Stimulated activated CD4-positive, alpha-beta T cell treated with anti-CD3 and anti-CD28 coated beads, Interleukin-15, amount 100 ng/mL, for 24 hours (primary cell): Measurements from ENCODE around the gene TNK2.
"Not testable (repeated sequence)": the region's sequence is repeated elsewhere in the genome, so short reads cannot be mapped to it uniquely, and the experiment has no call there.

ENCODE experiments used
- DNase-seq: peaks from one replicate; pipeline ENCODE4 v3.0.0-alpha.2; 2020

The TNK2 gene

GRCh38 chr3:195844671-195845218 is 63.6 kb downstream of the TNK2 start:
- no peak for DNase-seq

GRCh38 chr3:195839260-195840010 is 68.9 kb downstream of the TNK2 start:
- DNase-seq = no peak

GRCh38 chr3:195838714-195839113 is 69.6 kb downstream of the TNK2 start:
- DNase-seq = no peak

GRCh38 chr3:195836476-195837135 is 71.7 kb downstream of the TNK2 start:
- DNase-seq = no peak

- no peak for DNase-seq
Observed at GRCh38 chr3:195835791-195836190, 72.6 kb downstream of the TNK2 start.

- no peak for DNase-seq
Observed at GRCh38 chr3:195834675-195835583, 73.4 kb downstream of the TNK2 start.

- no peak for DNase-seq
Observed at GRCh38 chr3:195829897-195830254, 78.5 kb downstream of the TNK2 start.

GRCh38 chr3:195828762-195829161 is 79.6 kb downstream of the TNK2 start:
- no peak for DNase-seq

GRCh38 chr3:195825857-195826804 is 82.2 kb downstream of the TNK2 start:
- DNase-seq = no peak

GRCh38 chr3:195825191-195825588 is 83.2 kb downstream of the TNK2 start:
- DNase-seq = no peak

GRCh38 chr3:195824425-195825190 is 83.7 kb downstream of the TNK2 start:
- DNase-seq = not testable (repeated sequence)

GRCh38 chr3:195823999-195824398 is 84.4 kb downstream of the TNK2 start:
- no peak for DNase-seq

- DNase-seq = no peak
Observed at GRCh38 chr3:195823280-195823679, 85.1 kb downstream of the TNK2 start.

GRCh38 chr3:195822131-195822696 is 86.1 kb downstream of the TNK2 start:
- no peak for DNase-seq

- no peak for DNase-seq
Observed at GRCh38 chr3:195821403-195822130, 86.8 kb downstream of the TNK2 start.

GRCh38 chr3:195820901-195821300 is 87.5 kb downstream of the TNK2 start:
- no peak for DNase-seq

- no peak for DNase-seq
Observed at GRCh38 chr3:195820186-195820585, 88.2 kb downstream of the TNK2 start.

- DNase-seq = no peak
Observed at GRCh38 chr3:195818301-195818700, 90.0 kb downstream of the TNK2 start.

GRCh38 chr3:195817578-195818135 is 90.7 kb downstream of the TNK2 start:
- no peak for DNase-seq
